ENCODE measurements around the gene NUP210. TPM values are rescaled to one million over a fixed set of nuclear protein-coding genes. Genes with fewer than 3 reads are reported as not detected.

NUP210 gene
- total RNA-seq, 1 experiment from 2014 or later: 40.1 TPM

DNA sequence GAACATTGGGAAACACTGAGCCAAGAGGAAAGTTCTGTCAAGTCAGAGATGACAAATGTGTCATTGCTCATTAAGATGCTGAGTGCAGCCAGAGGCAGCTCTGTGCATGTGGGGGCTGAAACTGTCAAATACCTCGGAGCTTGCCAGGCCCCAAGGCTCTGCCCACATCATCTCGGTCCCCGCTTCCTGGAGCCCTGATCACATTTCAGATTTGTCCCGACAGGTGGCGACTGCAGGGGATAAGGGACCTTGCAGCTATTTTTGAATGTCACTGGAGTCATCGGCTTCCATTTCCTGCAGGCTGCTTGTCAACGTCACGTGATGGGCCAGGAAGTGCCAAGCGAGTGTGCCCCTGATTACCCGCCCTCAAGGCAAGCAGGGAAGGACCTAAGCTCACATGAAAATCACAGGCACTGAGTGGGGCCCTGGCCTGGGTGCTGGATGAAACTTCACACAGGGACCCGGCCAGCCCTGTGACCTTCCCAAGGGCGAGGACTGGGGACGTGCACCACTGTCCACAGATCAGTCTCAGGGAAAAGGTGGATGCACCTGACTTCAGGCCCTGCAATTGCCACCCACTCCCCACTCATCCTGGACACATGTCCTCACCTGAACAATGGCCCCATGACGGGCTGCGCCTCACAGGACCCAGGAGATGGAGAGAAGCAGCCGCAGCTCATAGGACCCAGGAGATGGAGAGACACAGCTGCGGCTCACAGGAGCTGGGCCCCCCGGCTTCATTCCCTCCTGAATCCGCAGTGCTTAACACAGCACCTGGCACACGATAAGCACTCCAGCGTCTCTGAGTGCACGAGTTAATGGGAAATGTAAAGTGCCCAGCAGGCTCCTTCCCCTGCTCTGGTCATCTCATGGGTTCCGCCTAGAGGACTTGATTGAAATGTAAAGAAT, 73.4 kb downstream of the NUP210 start:
- Histone ChIP-seq H3K27me3 (ENCODE audit: control insufficient read depth, insufficient read depth, low read length) (no peaks in the 10 kb centered on the region), H3K4me3 (ENCODE audit: insufficient read depth, low read depth, low read length) (no peak overlapping the region), H3K36me3 (replicated peaks; ENCODE audit: control insufficient read depth, insufficient read depth, low read length) (peaks cover 11% of the 10 kb centered on the region)
- DNase-seq: peak; percentile 87

DNA sequence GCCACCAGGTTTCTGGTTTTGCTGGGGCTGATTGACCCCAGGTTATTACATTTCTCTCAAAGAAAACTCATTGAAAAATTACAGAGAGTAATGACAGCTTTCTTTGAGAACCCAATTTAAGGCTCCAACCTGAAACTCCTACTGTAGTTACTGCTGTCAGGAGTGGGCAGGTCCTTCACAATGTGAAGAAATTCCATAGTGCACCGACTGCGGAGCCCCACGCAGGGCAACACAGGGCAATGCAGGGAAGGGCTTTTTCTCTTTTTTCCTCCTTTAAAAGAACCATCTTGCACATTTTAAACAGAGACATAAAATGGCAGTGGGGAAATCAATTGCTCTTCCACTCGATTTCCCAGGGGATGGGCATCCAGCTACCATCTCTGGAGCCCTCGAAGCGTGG, 74.3 kb downstream of the NUP210 start:
- peak; percentile 33 for DNase-seq
- no peaks in the 10 kb centered on the region for H3K27me3 ChIP-seq (ENCODE audit: control insufficient read depth, insufficient read depth, low read length)
- H3K4me3 ChIP-seq (ENCODE audit: insufficient read depth, low read depth, low read length): no peak overlapping the region
- peaks cover 14% of the 10 kb centered on the region for H3K36me3 ChIP-seq (replicated peaks; ENCODE audit: control insufficient read depth, insufficient read depth, low read length)

DNA sequence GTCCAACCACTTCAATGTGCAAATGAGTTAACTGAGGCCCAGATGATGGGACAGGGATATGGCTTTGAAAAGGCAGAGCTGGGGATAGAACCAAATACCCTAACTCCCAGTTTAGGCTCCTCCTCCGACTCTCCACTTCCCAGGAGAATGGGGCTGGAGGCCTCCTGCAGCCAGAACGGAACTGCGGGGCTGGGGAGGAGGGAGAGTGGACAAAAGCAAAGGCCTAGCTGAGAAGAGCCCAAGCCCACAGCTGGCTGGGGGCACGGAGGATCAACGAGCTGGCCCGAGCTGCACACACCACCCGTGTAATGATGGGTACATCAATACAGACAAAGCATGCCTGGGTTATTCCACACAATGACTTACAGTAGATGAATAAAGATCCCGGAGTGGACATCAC, 74.8 kb downstream of the NUP210 start:
- Histone ChIP-seq H3K4me3 (ENCODE audit: insufficient read depth, low read depth, low read length) (no peak overlapping the region), H3K27me3 (ENCODE audit: control insufficient read depth, insufficient read depth, low read length) (no peaks in the 10 kb centered on the region), H3K36me3 (replicated peaks; ENCODE audit: control insufficient read depth, insufficient read depth, low read length) (peaks cover 16% of the 10 kb centered on the region)
- DNase-seq: no peak

DNA sequence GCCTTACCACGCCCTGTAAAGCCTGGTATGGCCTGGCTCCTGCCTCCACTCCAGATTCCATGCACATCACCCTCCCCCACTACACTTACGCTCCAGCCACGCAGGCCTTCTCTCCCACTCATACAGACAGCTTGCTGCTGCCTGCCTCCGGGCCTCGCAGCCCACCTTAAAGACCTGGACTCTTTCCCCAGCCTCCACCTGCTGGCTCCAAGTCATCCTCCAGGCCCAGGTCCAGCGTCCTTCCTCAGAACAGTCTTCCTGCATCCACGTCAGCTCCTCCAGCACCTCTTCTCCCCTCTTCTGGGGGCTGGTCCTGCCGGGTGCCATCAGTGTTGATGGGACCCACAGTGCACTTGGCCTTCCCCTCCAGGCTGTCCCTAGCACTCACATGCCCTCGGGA, 75.5 kb downstream of the NUP210 start:
- no peak for DNase-seq
- Histone ChIP-seq H3K27me3 (ENCODE audit: control insufficient read depth, insufficient read depth, low read length) (no peaks in the 10 kb centered on the region), H3K36me3 (replicated peaks; ENCODE audit: control insufficient read depth, insufficient read depth, low read length) (peaks cover 17% of the 10 kb centered on the region), H3K4me3 (ENCODE audit: insufficient read depth, low read depth, low read length) (no peak overlapping the region)

DNA sequence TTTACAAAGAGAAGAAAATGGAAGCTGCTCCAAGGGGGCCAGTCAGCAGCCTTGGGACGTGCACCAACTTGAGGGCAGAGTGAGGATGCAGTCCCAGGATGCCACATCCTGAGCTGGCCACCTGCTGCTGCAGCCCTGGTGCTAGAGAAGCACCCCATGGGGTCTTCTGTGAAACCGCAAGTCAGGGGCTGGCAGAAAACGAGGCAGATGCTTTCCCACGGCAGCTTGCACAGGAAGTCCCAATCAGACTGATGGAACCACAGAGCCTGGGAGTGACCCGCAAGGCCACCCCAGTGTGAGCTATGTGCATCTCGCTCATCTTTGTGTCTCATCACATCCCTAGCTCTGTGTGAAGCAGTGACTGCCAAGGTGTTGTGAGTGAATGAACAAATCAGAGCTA, 76.5 kb downstream of the NUP210 start:
- DNase-seq: peak; percentile 40
- Histone ChIP-seq H3K36me3 (replicated peaks; ENCODE audit: control insufficient read depth, insufficient read depth, low read length) (peaks cover 21% of the 10 kb centered on the region), H3K4me3 (ENCODE audit: insufficient read depth, low read depth, low read length) (no peak overlapping the region), H3K27me3 (ENCODE audit: control insufficient read depth, insufficient read depth, low read length) (no peaks in the 10 kb centered on the region)

DNA sequence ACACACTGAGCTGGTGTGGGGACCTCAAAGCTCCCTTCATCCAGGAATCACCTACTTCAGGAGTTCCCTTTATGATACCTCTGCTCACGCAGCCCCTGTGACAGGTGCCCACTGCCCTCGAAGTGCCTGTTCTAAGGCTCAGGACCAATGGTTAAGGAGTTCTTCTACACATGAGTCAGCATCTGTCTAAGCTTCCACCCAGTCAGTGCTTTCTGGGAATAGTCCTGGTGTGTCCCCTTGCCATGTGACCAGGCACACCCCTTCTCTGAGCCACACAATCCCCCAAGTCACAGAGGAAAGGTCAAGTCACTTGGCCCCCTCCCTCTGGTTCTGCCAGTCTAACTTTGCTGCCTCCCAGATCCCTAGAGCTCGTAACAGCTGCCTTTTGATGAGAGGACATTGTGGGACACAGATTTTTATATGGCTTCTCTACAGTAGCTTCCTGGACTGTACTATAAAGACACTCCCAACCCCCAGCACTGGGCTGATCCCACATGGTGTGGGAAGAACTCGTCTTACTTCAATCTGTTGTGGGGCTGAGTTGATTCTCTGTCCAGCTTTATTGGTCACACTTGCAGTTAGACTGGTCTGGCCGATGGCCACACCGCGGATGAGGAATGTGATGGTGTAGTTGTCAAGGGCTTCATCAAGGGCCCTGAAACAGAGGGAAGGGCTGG, 78.8 kb downstream of the NUP210 start:
- peaks cover 27% of the 10 kb centered on the region for H3K36me3 ChIP-seq (replicated peaks; ENCODE audit: control insufficient read depth, insufficient read depth, low read length)
- DNase-seq: no peak
- H3K4me3 ChIP-seq (ENCODE audit: insufficient read depth, low read depth, low read length): no peak overlapping the region
- H3K27me3 ChIP-seq (ENCODE audit: control insufficient read depth, insufficient read depth, low read length): no peaks in the 10 kb centered on the region

DNA sequence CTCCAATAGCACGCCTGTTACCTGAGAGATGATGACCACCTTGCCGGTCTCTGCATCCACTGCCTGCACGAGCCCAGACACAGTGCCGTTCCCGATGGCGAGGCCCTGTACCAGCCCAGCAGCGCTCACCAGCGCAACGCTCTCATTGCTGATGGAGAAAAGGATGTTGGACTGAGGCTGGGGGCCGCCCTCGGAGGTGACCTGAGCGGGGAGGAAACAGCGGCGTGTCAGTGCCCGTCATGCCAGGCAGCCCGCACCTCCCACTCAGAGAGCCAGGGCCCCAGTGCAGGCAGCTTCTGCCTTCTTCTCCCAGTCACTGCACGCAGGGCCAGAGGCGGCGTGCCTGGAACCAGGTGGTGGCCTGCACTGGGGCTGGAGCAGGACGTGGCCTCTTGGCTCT, 80.3 kb downstream of the NUP210 start:
- no peak for DNase-seq
- H3K27me3 ChIP-seq (ENCODE audit: control insufficient read depth, insufficient read depth, low read length): no peaks in the 10 kb centered on the region
- peaks cover 27% of the 10 kb centered on the region for H3K36me3 ChIP-seq (replicated peaks; ENCODE audit: control insufficient read depth, insufficient read depth, low read length)
- H3K4me3 ChIP-seq (ENCODE audit: insufficient read depth, low read depth, low read length): no peak overlapping the region

DNA sequence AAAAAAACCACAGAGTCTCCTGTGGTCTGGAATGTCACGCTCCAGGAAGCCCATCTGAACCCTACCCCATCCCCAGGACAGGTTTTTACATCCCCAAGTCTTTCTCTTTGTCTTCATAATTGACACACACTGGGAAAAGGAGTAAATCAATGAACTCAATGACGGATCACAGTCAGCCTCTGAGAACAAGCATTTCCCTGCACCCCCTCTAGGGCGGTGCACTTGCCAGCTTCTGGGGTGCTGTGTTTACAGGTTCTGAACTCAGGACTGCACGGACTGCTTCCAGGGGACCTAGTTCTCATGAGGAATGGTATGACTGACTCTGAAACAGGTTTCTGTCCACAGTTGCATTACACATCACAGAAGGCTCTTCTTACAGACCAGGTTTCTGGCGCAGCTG, 81.1 kb downstream of the NUP210 start:
- Histone ChIP-seq H3K36me3 (replicated peaks; ENCODE audit: control insufficient read depth, insufficient read depth, low read length) (peaks cover 27% of the 10 kb centered on the region), H3K4me3 (ENCODE audit: insufficient read depth, low read depth, low read length) (no peak overlapping the region), H3K27me3 (ENCODE audit: control insufficient read depth, insufficient read depth, low read length) (no peaks in the 10 kb centered on the region)
- no peak for DNase-seq

DNA sequence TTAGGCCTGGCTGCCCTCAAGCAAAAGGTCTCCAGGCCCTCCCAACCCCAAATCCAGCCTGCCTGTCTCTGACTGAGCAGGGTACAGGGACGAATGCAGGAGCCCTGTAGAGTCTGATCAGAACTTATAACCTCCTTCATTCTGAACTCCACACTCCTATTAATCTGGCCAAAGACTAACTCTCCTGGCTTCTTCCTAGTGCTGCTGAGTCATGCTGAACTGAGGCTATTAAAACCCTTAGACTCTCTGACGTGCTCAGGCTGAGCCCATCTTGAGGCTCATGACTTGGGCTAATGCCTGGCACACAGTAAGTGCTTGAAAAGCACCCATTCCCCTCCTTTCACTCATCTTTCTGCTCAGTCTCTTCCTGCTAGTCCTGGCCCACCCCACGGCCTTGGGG, 81.9 kb downstream of the NUP210 start:
- H3K27me3 ChIP-seq (ENCODE audit: control insufficient read depth, insufficient read depth, low read length): no peaks in the 10 kb centered on the region
- H3K36me3 ChIP-seq (replicated peaks; ENCODE audit: control insufficient read depth, insufficient read depth, low read length): peaks cover 27% of the 10 kb centered on the region
- no peak for DNase-seq
- no peak overlapping the region for H3K4me3 ChIP-seq (ENCODE audit: insufficient read depth, low read depth, low read length)

DNA sequence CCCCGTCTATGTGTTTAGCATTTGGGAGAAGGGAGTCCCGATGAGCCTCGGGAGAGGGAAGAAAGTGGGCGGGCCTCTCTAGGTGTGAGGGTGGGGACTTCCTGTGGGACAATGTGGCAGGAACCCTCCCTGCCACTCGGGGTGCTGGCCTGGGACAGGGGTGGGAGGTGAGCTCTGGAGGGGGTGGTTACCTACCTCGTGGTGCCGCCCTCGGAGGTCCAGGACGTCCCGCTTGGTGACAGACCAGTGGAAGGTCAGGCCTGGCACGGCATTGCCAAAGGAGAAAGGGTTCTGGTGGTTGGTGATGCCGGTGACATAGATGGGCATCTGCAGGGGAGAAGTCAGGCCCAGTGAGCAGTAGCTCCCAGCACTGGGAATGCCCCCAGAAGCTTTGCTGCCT, 83.5 kb downstream of the NUP210 start:
- H3K27me3 ChIP-seq (ENCODE audit: control insufficient read depth, insufficient read depth, low read length): no peaks in the 10 kb centered on the region
- H3K4me3 ChIP-seq (ENCODE audit: insufficient read depth, low read depth, low read length): no peak overlapping the region
- peaks cover 27% of the 10 kb centered on the region for H3K36me3 ChIP-seq (replicated peaks; ENCODE audit: control insufficient read depth, insufficient read depth, low read length)
- no peak for DNase-seq

DNA sequence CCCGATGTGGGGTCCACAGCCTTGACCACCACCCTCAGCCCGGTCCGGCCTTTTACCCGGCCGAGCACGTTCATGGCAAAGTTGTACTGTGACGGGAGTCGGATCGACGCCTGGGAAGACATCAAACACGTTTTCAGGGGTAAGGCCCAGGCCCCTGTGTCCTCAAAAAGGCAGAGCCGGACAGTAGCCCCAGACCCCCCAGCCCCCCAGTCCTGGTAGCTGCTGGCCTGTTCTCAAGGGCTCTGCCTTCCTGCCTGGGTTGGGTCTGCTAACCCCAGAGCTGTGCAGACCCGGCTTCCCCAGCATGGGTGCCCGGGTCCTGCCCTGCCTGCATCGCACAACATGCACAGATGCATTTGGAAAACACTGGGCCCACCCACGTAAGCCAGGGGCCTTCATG, 84.6 kb downstream of the NUP210 start:
- H3K4me3 ChIP-seq (ENCODE audit: insufficient read depth, low read depth, low read length): no peak overlapping the region
- DNase-seq: no peak
- H3K36me3 ChIP-seq (replicated peaks; ENCODE audit: control insufficient read depth, insufficient read depth, low read length): peaks cover 27% of the 10 kb centered on the region
- no peaks in the 10 kb centered on the region for H3K27me3 ChIP-seq (ENCODE audit: control insufficient read depth, insufficient read depth, low read length)

DNA sequence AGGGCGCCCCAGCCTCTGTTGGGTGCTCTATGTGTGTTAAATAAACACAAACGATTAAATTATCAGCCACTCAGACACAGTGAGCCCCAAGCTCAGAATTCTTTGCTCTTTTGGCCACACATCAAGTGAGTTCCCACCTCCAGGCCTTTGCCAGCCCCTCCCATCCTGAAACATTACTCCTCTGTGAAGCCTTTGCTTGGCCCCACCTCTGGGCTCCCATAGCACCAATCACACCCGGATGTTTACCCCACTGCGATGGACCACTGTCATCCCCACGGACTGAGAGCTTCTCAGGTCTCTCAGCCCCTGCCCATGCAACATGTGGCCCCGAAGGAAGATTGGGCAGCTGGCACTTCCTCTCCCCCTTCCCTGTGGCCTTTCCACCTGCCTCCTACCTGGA, 85.1 kb downstream of the NUP210 start:
- no peak for DNase-seq
- Histone ChIP-seq H3K4me3 (ENCODE audit: insufficient read depth, low read depth, low read length) (no peak overlapping the region), H3K27me3 (ENCODE audit: control insufficient read depth, insufficient read depth, low read length) (no peaks in the 10 kb centered on the region), H3K36me3 (replicated peaks; ENCODE audit: control insufficient read depth, insufficient read depth, low read length) (peaks cover 27% of the 10 kb centered on the region)

DNA sequence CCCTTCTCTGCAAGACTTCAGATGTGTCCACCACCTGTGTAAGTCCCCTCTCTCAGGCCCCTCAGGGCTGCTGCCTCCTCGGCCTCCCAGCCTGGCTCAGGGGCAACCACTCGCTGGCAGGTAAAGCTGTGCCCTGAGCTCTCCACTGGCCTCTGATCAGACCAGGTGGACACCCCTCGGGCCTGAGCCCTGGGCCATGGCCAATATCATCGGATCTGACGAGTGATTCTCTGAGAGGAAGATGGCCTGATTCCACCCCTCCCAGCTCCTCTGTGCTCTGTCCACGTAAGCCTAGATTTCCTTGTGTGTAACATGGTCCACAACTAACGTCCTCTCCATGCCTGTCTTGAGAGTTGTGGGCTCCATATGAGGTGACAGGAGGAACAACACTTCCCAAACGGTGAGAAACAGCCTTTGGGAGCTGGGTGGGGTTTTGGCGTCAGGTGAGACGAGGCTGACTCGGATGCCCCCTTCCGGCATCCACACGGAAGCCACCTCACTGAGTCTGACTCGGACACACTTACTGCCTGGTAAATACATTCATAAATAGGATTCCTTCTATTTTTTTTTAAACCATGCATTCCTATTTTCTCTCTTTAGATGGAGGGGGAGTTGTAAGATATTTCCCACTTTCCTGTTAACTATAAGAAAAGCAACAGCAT, 86.8 kb downstream of the NUP210 start:
- DNase-seq: no peak
- Histone ChIP-seq H3K4me3 (ENCODE audit: insufficient read depth, low read depth, low read length) (no peak overlapping the region), H3K36me3 (replicated peaks; ENCODE audit: control insufficient read depth, insufficient read depth, low read length) (peaks cover 34% of the 10 kb centered on the region), H3K27me3 (ENCODE audit: control insufficient read depth, insufficient read depth, low read length) (no peaks in the 10 kb centered on the region)

DNA sequence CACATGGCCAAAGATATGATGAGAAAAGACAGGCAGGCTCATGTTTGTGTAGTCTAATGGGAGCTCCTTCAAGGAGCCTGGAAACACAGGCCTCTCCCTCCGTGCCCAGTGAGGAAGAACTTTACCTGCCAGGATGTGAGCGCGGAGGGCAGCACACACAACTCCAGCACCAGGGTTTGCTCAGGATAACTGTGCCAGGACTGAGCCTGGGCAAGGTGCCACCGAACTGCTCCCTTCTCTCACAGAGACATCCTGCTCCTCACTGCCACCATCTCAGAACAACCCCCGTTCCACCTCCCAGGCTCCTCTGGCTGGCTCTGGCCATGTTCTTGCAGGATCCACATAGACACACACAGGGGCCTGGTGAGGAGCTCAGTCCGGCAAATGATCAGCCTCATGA, 87.4 kb downstream of the NUP210 start:
- peaks cover 37% of the 10 kb centered on the region for H3K36me3 ChIP-seq (replicated peaks; ENCODE audit: control insufficient read depth, insufficient read depth, low read length)
- no peak overlapping the region for H3K4me3 ChIP-seq (ENCODE audit: insufficient read depth, low read depth, low read length)
- no peaks in the 10 kb centered on the region for H3K27me3 ChIP-seq (ENCODE audit: control insufficient read depth, insufficient read depth, low read length)
- DNase-seq: no peak

DNA sequence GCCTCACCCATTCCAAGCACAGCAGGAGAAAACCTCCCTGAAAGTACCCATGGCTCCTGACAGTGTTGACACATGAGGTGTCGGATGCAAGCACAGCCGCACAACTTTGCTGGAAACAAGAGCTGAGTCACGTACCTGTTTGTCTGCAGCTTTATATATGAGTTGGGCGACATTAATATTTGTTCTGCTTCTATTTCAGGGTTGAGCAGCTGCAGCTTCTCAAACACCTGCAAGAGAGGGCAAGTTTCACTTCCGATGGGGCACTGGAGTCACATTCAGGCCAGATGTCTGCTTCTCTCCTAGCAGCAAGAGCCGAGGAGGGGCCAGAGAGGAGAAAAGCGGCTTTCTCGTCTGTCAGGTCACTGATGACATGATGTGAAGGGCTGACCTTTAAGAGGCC, 88.0 kb downstream of the NUP210 start:
- Histone ChIP-seq H3K4me3 (ENCODE audit: insufficient read depth, low read depth, low read length) (no peak overlapping the region), H3K27me3 (ENCODE audit: control insufficient read depth, insufficient read depth, low read length) (no peaks in the 10 kb centered on the region), H3K36me3 (replicated peaks; ENCODE audit: control insufficient read depth, insufficient read depth, low read length) (peaks cover 36% of the 10 kb centered on the region)
- no peak for DNase-seq
